Suprapubic skin (tissue), 3 donors: Measurements from ENCODE around the gene DNAJC7.

Experiments used
- POLR2AphosphoS5 ChIP-seq, 3 donors: sonication (generic); formaldehyde crosslinking; IDR thresholded peaks; one replicate each; pipeline ENCODE4 v1.6.1; 2017; ENCODE audit warnings: antibody characterized with exemption in 3 of 3
- TF ChIP-seq, protein P1 (sequence below), 2 donors: fragments of 200-600 bp in 1 of 2; fragments of 450-650 bp in 1 of 2; sonication (generic) in 1 of 2; IDR thresholded peaks; one replicate each; pipeline ENCODE4 v1.5.1; 2016 to 2019; ENCODE audit warnings: antibody characterized with exemption in 2 of 2, mild to moderate bottlenecking in 1 of 2, moderate library complexity in 1 of 2

GRCh38 chr17:42039794-42040763 lies 22.8 kb upstream of the DNAJC7 start:
- TF ChIP-seq POLR2AphosphoS5 (IDR thresholded peaks at IDR 0.05), result no peak
- TF ChIP-seq, protein P1, sequence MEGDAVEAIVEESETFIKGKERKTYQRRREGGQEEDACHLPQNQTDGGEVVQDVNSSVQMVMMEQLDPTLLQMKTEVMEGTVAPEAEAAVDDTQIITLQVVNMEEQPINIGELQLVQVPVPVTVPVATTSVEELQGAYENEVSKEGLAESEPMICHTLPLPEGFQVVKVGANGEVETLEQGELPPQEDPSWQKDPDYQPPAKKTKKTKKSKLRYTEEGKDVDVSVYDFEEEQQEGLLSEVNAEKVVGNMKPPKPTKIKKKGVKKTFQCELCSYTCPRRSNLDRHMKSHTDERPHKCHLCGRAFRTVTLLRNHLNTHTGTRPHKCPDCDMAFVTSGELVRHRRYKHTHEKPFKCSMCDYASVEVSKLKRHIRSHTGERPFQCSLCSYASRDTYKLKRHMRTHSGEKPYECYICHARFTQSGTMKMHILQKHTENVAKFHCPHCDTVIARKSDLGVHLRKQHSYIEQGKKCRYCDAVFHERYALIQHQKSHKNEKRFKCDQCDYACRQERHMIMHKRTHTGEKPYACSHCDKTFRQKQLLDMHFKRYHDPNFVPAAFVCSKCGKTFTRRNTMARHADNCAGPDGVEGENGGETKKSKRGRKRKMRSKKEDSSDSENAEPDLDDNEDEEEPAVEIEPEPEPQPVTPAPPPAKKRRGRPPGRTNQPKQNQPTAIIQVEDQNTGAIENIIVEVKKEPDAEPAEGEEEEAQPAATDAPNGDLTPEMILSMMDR (IDR thresholded peaks at IDR 0.05), result no peak
